Activated naive CD4-positive, alpha-beta T cell treated with anti-CD3 and anti-CD28 coated beads, Interleukin-2, amount 50 U/mL, for 72 hours (primary cell): ENCODE results near the gene RCCD1. TPM values are rescaled to one million over a fixed set of nuclear protein-coding genes. Genes with fewer than 3 reads are reported as not detected.
A peak's percentile ranks its signal among the peaks of the same experiment; 100 is the strongest.

Experiments
- ATAC-seq, 2 donors: fragments of 150-1000 bp; cut with Tn5 transposase; 2 replicates each; pipeline ENCODE4 v1.10.0; 2021; ENCODE audit warnings: mild to moderate bottlenecking in 2 of 2, moderate library complexity in 2 of 2
- DNase-seq, 2 donors: peaks; one replicate each; pipeline ENCODE4 v3.0.0; 2021 to 2022; ENCODE audit warnings: low spot score in 2 of 2
- H3K27ac Mint-ChIP-seq, 2 donors: one replicate each; pipeline ENCODE4 v1.8.0; 2022; ENCODE audit warnings: mild to moderate bottlenecking in 2 of 2, mixed read lengths in 2 of 2
- H3K36me3 Mint-ChIP-seq, 2 donors: one replicate each; pipeline ENCODE4 v1.8.0; 2022; ENCODE audit warnings: mixed read lengths in 2 of 2
- H3K9me3 Mint-ChIP-seq, 2 donors: one replicate each; pipeline ENCODE4 v1.8.0; 2022; ENCODE audit warnings: mixed read lengths in 2 of 2
- total RNA-seq, 2 donors: library from RNA; stranded (reverse); gene quantifications; one replicate each; pipeline ENCODE4 v1.2.3, GENCODE V29; 2022

RCCD1 gene
- total RNA-seq, 2 donors from 2014 or later = 37.7 to 58.7 TPM

DNA sequence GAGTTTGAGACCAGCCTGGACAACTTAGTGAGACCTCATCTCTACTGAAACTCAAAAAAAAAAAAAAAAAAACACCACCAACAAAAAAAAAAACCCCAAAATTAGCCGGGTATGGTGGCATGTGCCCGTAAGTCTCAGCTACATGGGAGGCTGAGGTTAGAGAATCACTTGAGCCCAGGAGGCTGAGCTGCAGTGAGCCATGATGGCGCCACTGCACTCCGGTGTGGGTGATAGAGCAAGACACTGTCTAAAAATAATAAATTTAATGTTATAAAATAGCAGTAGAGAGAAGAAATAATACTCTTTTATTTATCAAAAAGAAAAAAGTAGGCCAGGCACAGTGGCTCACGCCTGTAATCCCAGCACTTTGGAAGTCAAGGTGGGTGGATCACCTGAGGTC, 17.4 kb downstream of the RCCD1 start:
- ATAC-seq (no peak), DNase-seq (no peak)
- Mint-ChIP-seq H3K36me3 (peaks cover 23 to 50% of the 10 kb centered on the region in 2 donors), H3K9me3 (no peaks in the 10 kb centered on the region), H3K27ac (no peak overlapping the region)

DNA sequence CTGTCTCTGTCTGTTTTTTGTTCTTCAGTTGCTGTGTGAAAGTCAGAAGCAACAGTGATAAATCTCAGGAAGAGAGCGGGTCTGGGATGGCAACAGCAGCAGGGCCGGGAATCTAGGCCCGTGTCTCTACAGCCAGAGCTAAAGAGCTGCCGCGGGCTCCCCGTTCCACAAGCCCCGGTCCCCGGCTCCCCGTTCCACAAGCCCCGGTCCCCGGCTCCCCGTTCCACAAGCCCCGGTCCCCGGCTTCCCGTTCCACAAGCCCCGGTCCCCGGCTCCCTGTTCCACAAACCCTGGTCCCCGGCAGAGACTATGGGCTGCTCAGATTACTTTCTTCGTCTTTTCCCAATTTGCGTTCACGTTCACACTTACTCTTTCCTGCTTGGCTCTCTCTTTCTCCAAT, 19.5 kb downstream of the RCCD1 start:
- DNase-seq (no peak), ATAC-seq (no peak)
- Mint-ChIP-seq H3K36me3 (peaks cover 34 to 46% of the 10 kb centered on the region in 2 donors), H3K27ac (no peak overlapping the region), H3K9me3 (no peaks in the 10 kb centered on the region)

DNA sequence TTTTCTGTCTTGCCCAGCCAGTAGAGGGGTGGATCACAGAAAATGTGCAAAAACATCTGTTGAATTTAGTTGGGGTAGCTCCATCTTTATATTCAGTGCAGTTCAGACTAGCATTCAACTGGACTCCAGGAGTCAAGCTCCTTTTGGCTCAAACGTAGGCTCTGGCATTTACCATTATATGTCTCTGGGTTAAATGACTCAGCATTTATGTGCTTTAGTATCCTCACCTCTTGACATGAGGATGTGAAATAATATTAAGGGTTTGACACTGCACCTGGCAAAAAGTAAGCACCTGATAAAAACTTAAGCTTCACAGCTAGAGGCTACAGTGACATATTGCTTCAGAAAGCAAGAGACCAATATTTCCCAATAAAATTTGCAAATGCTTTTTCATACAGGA, 24.9 kb downstream of the RCCD1 start:
- Mint-ChIP-seq H3K9me3 (no peaks in the 10 kb centered on the region), H3K36me3 (peaks cover 58 to 64% of the 10 kb centered on the region in 2 donors), H3K27ac (no peak overlapping the region)
- DNase-seq (no peak), ATAC-seq (no peak)

- DNase-seq (no peak), ATAC-seq (no peak)
- H3K27ac Mint-ChIP-seq = no peak overlapping the region
- H3K36me3 Mint-ChIP-seq = peaks cover 52 to 58% of the 10 kb centered on the region in 2 donors
- no peaks in the 10 kb centered on the region for H3K9me3 Mint-ChIP-seq
Observed at GRCh38 chr15:90981681-90982080, 27.0 kb downstream of the RCCD1 start.

- ATAC-seq = peak; percentile 32 to 64
- Mint-ChIP-seq H3K36me3 (peaks cover 52 to 58% of the 10 kb centered on the region in 2 donors), H3K9me3 (no peaks in the 10 kb centered on the region), H3K27ac (no peak overlapping the region)
- DNase-seq = no peak
Observed at GRCh38 chr15:90982135-90982534, 27.5 kb downstream of the RCCD1 start.

GRCh38 chr15:90986790-90987507, 32.3 kb downstream of the RCCD1 start:
- DNase-seq (no peak), ATAC-seq (no peak)
- Mint-ChIP-seq H3K36me3 (peaks cover 28 to 39% of the 10 kb centered on the region in 2 donors), H3K9me3 (no peaks in the 10 kb centered on the region), H3K27ac (no peak overlapping the region)

DNA sequence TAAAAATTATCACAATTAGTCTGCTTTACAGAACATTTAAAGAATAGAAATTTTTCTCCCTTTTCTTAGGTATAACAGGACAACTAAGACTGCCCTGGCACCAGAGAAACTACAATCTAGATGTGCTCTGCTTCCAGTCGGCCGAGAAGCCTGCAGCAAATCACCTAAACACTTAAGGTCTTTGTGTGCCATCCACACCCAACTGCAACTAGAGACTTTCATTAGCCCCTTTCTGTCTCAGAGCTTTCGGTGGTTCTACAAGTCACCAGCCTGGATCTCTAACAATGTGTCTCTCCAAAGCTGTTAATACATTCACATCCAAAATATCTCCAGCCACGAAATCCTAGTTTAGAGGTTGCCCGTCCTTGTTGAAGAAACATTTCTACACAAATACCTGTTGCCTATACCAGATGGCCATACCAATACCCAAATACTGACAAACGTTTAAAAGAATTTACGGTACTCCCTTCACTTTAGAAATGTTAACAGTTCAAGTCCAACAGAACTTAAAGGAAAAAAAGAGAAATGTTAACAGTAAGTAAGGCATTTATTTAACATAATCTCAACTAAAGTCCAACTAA, 33.0 kb downstream of the RCCD1 start:
- ATAC-seq (no peak), DNase-seq (no peak)
- Mint-ChIP-seq H3K36me3 (peaks cover 22 to 39% of the 10 kb centered on the region in 2 donors), H3K27ac (no peak overlapping the region), H3K9me3 (no peaks in the 10 kb centered on the region)

DNA sequence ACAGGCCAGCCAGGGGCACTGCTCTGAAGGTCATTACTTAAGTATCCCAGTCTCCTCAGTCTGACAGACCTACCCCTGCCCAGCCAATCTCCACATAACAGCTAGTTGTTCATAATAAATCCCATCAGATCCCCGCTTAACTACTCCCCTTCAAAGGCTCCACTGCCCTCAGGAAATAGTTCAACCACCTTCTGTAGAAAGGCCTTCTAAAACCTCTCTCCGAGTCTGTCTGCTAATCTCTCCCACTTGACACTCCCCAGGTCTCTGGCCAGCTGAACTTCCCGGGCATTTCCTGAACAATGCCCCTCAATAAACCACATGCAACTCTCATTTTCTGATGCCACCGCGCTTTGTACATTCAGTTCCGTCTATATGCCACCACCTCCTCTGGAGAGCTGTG, 33.6 kb downstream of the RCCD1 start:
- DNase-seq (no peak), ATAC-seq (no peak)
- Mint-ChIP-seq H3K9me3 (no peaks in the 10 kb centered on the region), H3K36me3 (peaks cover 16 to 39% of the 10 kb centered on the region in 2 donors), H3K27ac (no peak overlapping the region)

- Mint-ChIP-seq H3K36me3 (peaks cover 13 to 37% of the 10 kb centered on the region in 2 donors), H3K27ac (no peak overlapping the region), H3K9me3 (no peaks in the 10 kb centered on the region)
- peak in 1 of 2 donors; percentile 17 for ATAC-seq
- no peak for DNase-seq
Observed at GRCh38 chr15:90989040-90989768, 34.5 kb downstream of the RCCD1 start.

- DNase-seq (no peak), ATAC-seq (no peak)
- Mint-ChIP-seq H3K36me3 (peaks cover 10 to 34% of the 10 kb centered on the region in 2 donors), H3K27ac (no peak overlapping the region), H3K9me3 (no peaks in the 10 kb centered on the region)
Observed at GRCh38 chr15:90990446-90990845, 35.8 kb downstream of the RCCD1 start.

GRCh38 chr15:90991587-90992285, 37.1 kb downstream of the RCCD1 start:
- H3K36me3 Mint-ChIP-seq = peaks cover 10 to 34% of the 10 kb centered on the region in 2 donors
- DNase-seq (no peak), ATAC-seq (no peak)
- peak overlapping the region in 1 of 2 donors; percentile 24 for H3K27ac Mint-ChIP-seq
- no peaks in the 10 kb centered on the region for H3K9me3 Mint-ChIP-seq

DNA sequence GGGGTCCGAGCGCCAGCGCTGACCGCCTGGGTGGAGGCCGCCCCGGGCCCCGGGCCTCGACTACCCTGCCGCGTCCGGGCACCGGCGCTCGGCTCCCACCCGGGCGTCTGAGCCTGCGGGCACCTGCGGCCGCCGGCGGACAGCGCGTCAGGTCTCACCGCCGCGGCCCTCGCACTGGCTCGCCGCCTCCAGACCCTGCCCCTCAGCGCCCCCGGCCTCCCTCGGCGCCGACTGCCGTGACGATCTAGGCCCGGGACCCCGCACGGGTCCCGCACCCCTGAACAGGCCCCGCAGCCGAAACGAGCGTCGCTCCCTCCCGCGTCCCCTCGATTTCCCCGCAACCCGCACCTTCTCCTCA, 39.4 kb downstream of the RCCD1 start:
- peak in 1 of 2 donors; percentile 21 for ATAC-seq
- DNase-seq = no peak
- Mint-ChIP-seq H3K36me3 (peaks cover 15 to 42% of the 10 kb centered on the region in 2 donors), H3K27ac (peak overlapping the region; percentile 96 to 100), H3K9me3 (no peaks in the 10 kb centered on the region)

GRCh38 chr15:90994417-90995311, 40.0 kb downstream of the RCCD1 start, which contains the start of gene PRC1:
PRC1 (minus strand) TSS chr15:90994535; CDS start chr15:90994417, 118 bp downstream.
- ATAC-seq (peak; percentile 99 to 100), DNase-seq (peak; percentile 98 to 99)
- H3K27ac Mint-ChIP-seq = peak within 1 kb of the TSS; percentile 96 to 100
- H3K9me3 Mint-ChIP-seq = no peaks in the 10 kb centered on the region
- peaks cover 15 to 42% of the 10 kb centered on the region in 2 donors for H3K36me3 Mint-ChIP-seq

DNA sequence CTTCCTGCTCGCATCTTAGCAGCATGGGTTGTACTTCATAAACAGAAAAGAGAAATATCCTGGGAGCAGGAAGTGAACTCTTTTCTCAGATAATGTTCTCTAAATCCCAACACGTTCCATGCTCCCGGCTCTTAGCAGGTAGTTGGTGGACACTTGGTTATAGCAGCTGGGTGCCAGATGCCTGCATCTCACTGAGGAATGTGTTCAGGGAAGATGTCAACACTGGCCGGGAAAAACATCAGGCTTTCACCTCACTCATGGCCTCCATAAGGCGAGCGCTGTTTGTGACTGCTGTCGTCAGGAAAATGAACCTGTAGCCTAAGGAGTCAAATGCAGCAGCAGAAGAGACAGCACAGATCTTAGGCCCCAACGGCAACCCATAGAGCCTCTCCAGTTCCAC, 44.1 kb downstream of the RCCD1 start:
- Mint-ChIP-seq H3K27ac (peak overlapping the region in 1 of 2 donors; percentile 33), H3K9me3 (no peaks in the 10 kb centered on the region), H3K36me3 (peaks cover 10 to 24% of the 10 kb centered on the region in 2 donors)
- no peak for ATAC-seq
- DNase-seq = no peak

GRCh38 chr15:91001209-91001608, 46.5 kb downstream of the RCCD1 start:
- ATAC-seq (no peak), DNase-seq (no peak)
- H3K9me3 Mint-ChIP-seq = no peaks in the 10 kb centered on the region
- peaks cover 5 to 15% of the 10 kb centered on the region in 2 donors for H3K36me3 Mint-ChIP-seq
- H3K27ac Mint-ChIP-seq = peak overlapping the region in 1 of 2 donors; percentile 47

DNA sequence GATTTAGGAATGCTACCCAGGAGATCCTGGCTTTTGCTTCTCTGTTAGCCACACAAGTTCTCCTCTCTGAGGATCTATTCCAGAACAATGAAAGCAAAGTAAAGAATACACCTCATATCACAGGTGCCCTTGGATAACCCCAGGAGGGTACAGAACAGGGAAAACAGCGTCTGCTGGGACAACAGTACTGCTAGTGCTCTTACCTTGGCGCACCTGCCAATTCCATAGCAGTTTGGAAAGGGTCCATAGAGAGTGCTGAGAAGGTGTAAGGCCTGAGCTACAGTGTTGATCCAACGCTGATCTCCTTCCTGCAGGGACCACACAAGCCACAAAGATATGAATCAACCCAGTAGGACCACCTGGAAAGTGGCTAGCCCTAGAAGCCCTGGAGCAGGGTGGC, 52.6 kb downstream of the RCCD1 start:
- ATAC-seq (no peak), DNase-seq (no peak)
- H3K9me3 Mint-ChIP-seq = no peaks in the 10 kb centered on the region
- H3K36me3 Mint-ChIP-seq = peaks cover 6 to 13% of the 10 kb centered on the region in 2 donors
- H3K27ac Mint-ChIP-seq = peak overlapping the region; percentile 3 to 55
